ENCODE data around the gene AFF1. TPM values are rescaled to one million over a fixed set of nuclear protein-coding genes. Genes with fewer than 3 reads are reported as not detected.

The AFF1 gene
- total RNA-seq, 1 experiment from 2014 or later = 52.8 TPM

GRCh38 chr4:87024201-87024600, 89.4 kb downstream of the AFF1 start:
- no peaks in the 10 kb centered on the region for H3K9me3 ChIP-seq (ENCODE audit: insufficient read depth, low read depth)
- CTCF ChIA-PET = no interaction called here

GRCh38 chr4:87025023-87025613, 90.3 kb downstream of the AFF1 start:
- Histone ChIP-seq H4K20me1 (ENCODE audit: insufficient read depth) (no peaks in the 10 kb centered on the region; the same call in 1 of the 2 replicates), H3K79me2 (ENCODE audit: low read depth) (0 out of 2 replicates have a peak, but pooled peaks cover 4% of the 10 kb centered on the region), H3K27me3 (ENCODE audit: insufficient read depth, low read depth) (no peaks in the 10 kb centered on the region), H3K9me3 (ENCODE audit: insufficient read depth, low read depth) (no peaks in the 10 kb centered on the region), H3K4me2 (no peak overlapping the region), H3K36me3 (ENCODE audit: low read depth) (no peaks in the 10 kb centered on the region), H3K4me1 (replicated peaks; ENCODE audit: insufficient read depth) (no peaks in the 10 kb centered on the region), H3K9me2 (ENCODE audit: insufficient read depth) (no peaks in the 10 kb centered on the region), H3K4me3 (no peak overlapping the region), H3K27ac (no peak overlapping the region), H2AFZ (no peak overlapping the region), H3F3A (ENCODE audit: insufficient read depth, low read depth) (no peaks in the 10 kb centered on the region)
- TF ChIP-seq CTCF (conservative IDR thresholded peaks at IDR 0.05) (no peak), EZH2 (IDR thresholded peaks at IDR 0.05; ENCODE audit: low read depth) (no peak)
- ChIA-PET POLR2A (ENCODE audit: unreplicated experiment) (no interaction called here), CTCF (no interaction called here)
- no TSS peak for BruUV-seq (replicated peaks)
- no peak for DNase-seq
- intact Hi-C loops (cut with micrococcal nuclease; ENCODE audit: unreplicated experiment) = no loop called here

More at GRCh38 chr4:87024201-87024600, 89.4 kb downstream of the AFF1 start:
- Histone ChIP-seq H4K20me1 (ENCODE audit: insufficient read depth) (no peaks in the 10 kb centered on the region; the same call in 1 of the 2 replicates), H3K4me3 (no peak overlapping the region), H3K9me2 (ENCODE audit: insufficient read depth) (no peaks in the 10 kb centered on the region), H3K4me2 (no peak overlapping the region), H3K36me3 (ENCODE audit: low read depth) (no peaks in the 10 kb centered on the region), H3F3A (ENCODE audit: insufficient read depth, low read depth) (no peaks in the 10 kb centered on the region), H2AFZ (no peak overlapping the region), H3K27ac (no peak overlapping the region), H3K4me1 (replicated peaks; ENCODE audit: insufficient read depth) (no peaks in the 10 kb centered on the region), H3K79me2 (ENCODE audit: low read depth) (0 out of 2 replicates have a peak, but pooled peaks cover 3% of the 10 kb centered on the region), H3K27me3 (ENCODE audit: insufficient read depth, low read depth) (no peaks in the 10 kb centered on the region)
- no peak for DNase-seq
- POLR2A ChIA-PET (ENCODE audit: unreplicated experiment) = no interaction called here
- TF ChIP-seq EZH2 (IDR thresholded peaks at IDR 0.05; ENCODE audit: low read depth) = no peak
- no peak for TF ChIP-seq CTCF (conservative IDR thresholded peaks at IDR 0.05)
- intact Hi-C loops (cut with micrococcal nuclease; ENCODE audit: unreplicated experiment) = no loop called here
- BruUV-seq (replicated peaks) = no TSS peak

- POLR2A ChIA-PET (ENCODE audit: unreplicated experiment) = no interaction called here
- Histone ChIP-seq H4K20me1 (ENCODE audit: insufficient read depth) (no peaks in the 10 kb centered on the region; the same call in 1 of the 2 replicates), H3K79me2 (ENCODE audit: low read depth) (0 out of 2 replicates have a peak, but pooled peaks cover 4% of the 10 kb centered on the region), H2AFZ (no peak overlapping the region), H3K27me3 (ENCODE audit: insufficient read depth, low read depth) (no peaks in the 10 kb centered on the region), H3K4me1 (replicated peaks; ENCODE audit: insufficient read depth) (no peaks in the 10 kb centered on the region), H3K9me3 (ENCODE audit: insufficient read depth, low read depth) (no peaks in the 10 kb centered on the region), H3K4me3 (no peak overlapping the region), H3F3A (ENCODE audit: insufficient read depth, low read depth) (no peaks in the 10 kb centered on the region), H3K4me2 (no peak overlapping the region), H3K36me3 (ENCODE audit: low read depth) (no peaks in the 10 kb centered on the region), H3K27ac (no peak overlapping the region), H3K9me2 (ENCODE audit: insufficient read depth) (no peaks in the 10 kb centered on the region)
- CTCF ChIA-PET = no interaction called here
- no peak for TF ChIP-seq CTCF (conservative IDR thresholded peaks at IDR 0.05)
- no peak for TF ChIP-seq EZH2 (IDR thresholded peaks at IDR 0.05; ENCODE audit: low read depth)
- BruUV-seq (replicated peaks) = no TSS peak
- intact Hi-C loops (cut with micrococcal nuclease; ENCODE audit: unreplicated experiment) = no loop called here
- no peak for DNase-seq
Measured at GRCh38 chr4:87025614-87026041, 90.8 kb downstream of the AFF1 start.
